Activated CD8-positive, alpha-beta memory T cell treated with anti-CD3 and anti-CD28 coated beads for 36 hours (primary cell): ENCODE data around the gene CALML4. TPM values are rescaled to one million over a fixed set of nuclear protein-coding genes. Genes with fewer than 3 reads are reported as not detected.
"Not testable (repeated sequence)": the region's sequence is repeated elsewhere in the genome, so short reads cannot be mapped to it uniquely, and the experiment has no call there.

Source experiments
- CTCF ChIA-PET: fragments of 350-600 bp; sonication (Branson Sonifier 250); formaldehyde crosslinking; loops from one replicate; lab custom pipeline; 2021; ENCODE audit warnings: antibody characterized with exemption; lab: Charles Lee
- POLR2A ChIA-PET: fragments of 350-600 bp; sonication (Branson Sonifier 250); formaldehyde crosslinking; loops from one replicate; lab custom pipeline; 2021; ENCODE audit warnings: antibody characterized with exemption; lab: Charles Lee
- total RNA-seq, 2 experiments: library from RNA; stranded (reverse); gene quantifications; one replicate each; pipeline ENCODE4 v1.2.3, GENCODE V29; 2021

Gene CALML4
- total RNA-seq, 2 experiments from 2014 or later, result 7.5 to 8.0 TPM

GRCh38 chr15:68173119-68173518 is 32.0 kb downstream of the CALML4 start:
- ChIA-PET CTCF (interaction anchor here (0.5 kb wide), 1 partner anchor 98 kb away, joined by 3 read pairs; no protein-coding TSS in a partner anchor), POLR2A (no interaction called here)

DNA sequence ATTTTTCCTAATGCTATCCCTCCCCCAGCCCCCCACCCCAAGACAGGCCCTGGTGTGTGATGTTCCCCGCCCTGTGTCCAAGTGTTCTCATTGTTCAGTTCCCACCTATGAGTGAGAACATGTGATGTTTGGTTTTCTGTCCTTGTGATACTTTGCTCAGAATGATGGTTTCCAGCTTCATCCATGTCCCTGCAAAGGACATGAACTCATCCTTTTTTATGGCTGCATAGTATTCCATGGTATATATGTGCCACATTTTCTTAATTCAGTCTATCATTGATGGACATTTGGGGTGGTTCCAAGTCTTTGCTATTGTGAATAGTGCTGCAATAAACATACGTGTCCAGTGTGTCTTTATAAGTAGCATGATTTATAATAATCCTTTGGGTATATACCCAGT is 33.1 kb downstream of the CALML4 start:
- CTCF ChIA-PET, POLR2A ChIA-PET: not testable (repeated sequence)

GRCh38 chr15:68166847-68167246 is 38.3 kb downstream of the CALML4 start:
- ChIA-PET POLR2A (no interaction called here), CTCF (no interaction called here)

- ChIA-PET CTCF (interaction anchor here (0.6 kb wide), 1 partner anchor 11 kb away, joined by 3 read pairs; no protein-coding TSS in a partner anchor), POLR2A (no interaction called here)
Observed at GRCh38 chr15:68163191-68163590, 41.9 kb downstream of the CALML4 start.

DNA sequence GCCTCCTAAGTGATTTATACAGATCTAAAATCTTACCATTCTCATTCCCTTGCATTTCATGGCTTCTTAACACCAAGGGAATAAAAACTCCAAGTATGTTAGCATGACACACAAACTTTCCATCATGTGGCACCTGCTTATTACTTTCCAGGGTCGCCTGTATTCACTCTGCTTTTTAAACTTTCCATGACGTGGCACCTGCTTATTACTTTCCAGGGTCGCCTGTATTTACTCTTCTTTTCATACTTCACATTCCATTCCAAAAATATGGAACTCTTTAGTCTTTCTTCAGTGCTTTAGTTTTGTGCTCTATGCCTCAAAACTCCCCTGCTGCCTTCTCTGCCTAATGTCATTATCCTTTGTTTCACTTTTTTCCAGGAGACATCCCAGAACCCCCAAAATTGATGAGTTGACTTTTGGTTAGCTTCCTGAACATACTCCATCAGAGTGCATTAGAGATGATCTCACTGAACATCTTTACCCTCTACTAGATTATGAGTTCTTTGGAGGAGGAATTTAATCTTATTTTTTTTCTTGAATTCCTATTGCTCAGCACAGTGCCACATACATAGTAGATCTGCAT is 47.0 kb downstream of the CALML4 start:
- CTCF ChIA-PET, result no interaction called here
- POLR2A ChIA-PET, result no interaction called here

- POLR2A ChIA-PET, result no interaction called here
- CTCF ChIA-PET, result no interaction called here
Observed at GRCh38 chr15:68157074-68157473, 48.1 kb downstream of the CALML4 start.

- CTCF ChIA-PET, result interaction anchor here (1.8 kb wide), 1 partner anchor 291 kb away, joined by 9 read pairs; no protein-coding TSS in a partner anchor
Observed at GRCh38 chr15:68154923-68155559, 50.1 kb downstream of the CALML4 start.

GRCh38 chr15:68152342-68152741 is 52.8 kb downstream of the CALML4 start:
- ChIA-PET POLR2A (no interaction called here), CTCF (interaction anchor here (0.6 to 1.3 kb wide), 3 partner anchors 11 to 1794 kb away, joined by 3 to 4 read pairs (median 3); no protein-coding TSS in a partner anchor)

More at GRCh38 chr15:68154923-68155559, 50.1 kb downstream of the CALML4 start:
- POLR2A ChIA-PET, result no interaction called here

GRCh38 chr15:68151277-68151676 is 53.9 kb downstream of the CALML4 start:
- POLR2A ChIA-PET, result interaction anchor here (0.6 kb wide), 2 partner anchors 149 to 1417 kb away, joined by 3 to 6 read pairs; no protein-coding TSS in a partner anchor
- CTCF ChIA-PET, result no interaction called here

DNA sequence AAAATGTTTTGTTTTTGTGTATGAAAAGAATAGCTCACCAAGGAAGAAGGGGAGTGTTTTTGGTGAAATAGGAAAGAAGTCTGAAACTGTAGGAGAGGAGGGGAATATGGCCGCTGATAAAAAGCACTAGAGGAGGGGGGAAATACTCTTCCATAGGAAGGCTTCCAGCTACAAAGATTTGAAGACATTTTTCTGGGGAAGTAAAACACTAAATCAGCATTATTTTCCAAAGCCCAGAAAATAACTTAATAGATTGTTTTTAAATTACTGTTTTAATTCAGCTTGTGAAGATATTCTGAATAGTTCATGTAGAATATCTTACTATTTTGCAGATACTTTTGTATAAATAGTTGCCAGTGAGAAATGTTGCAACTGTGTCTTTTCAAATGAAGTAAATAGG is 54.9 kb downstream of the CALML4 start:
- POLR2A ChIA-PET, result no interaction called here
- CTCF ChIA-PET, result no interaction called here

DNA sequence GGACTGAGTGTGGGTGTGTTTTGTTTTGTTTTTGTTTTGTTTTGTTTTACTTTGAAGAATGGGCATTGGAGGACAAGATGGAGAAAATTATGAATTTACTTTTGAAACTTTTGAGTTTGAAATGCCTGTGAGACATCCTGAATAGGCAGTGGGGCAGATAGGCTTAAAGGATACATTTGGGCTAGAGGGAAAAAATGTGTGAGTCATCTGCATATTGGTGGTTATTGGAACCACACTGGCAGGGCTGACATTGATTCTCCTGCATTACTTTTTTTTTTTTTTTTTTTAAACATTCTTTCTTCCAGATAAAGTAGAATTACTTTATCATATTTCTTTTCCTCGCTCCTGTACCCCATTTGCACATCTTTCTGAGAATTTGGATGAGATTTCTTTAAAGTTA is 56.1 kb downstream of the CALML4 start:
- ChIA-PET CTCF (no interaction called here), POLR2A (no interaction called here)

GRCh38 chr15:68148039-68148438 is 57.1 kb downstream of the CALML4 start:
- POLR2A ChIA-PET, result no interaction called here
- CTCF ChIA-PET, result no interaction called here

DNA sequence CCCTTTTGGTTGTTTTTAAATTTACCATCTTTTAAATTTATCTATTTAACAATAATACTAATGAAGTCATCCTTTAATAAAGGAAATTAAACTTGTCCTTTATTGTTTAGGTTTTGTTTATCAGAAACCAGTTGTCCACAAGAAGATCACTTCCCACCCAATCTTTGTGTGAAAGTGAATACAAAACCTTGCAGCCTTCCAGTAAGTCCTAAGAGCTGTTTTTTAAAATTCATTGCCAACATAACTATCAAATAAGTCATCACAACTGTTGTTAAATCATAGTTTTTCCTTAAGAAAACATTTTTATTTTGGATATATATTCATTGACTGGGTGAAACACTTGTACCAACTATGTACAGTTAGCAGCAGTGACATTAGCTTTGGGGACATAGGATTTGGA is 59.4 kb downstream of the CALML4 start:
- ChIA-PET POLR2A (no interaction called here), CTCF (no interaction called here)

- ChIA-PET CTCF (interaction anchor here (0.6 to 0.9 kb wide), 2 partner anchors 37 to 38 kb away, joined by 3 to 4 read pairs; no protein-coding TSS in a partner anchor), POLR2A (no interaction called here)
Observed at GRCh38 chr15:68143785-68144184, 61.3 kb downstream of the CALML4 start.

DNA sequence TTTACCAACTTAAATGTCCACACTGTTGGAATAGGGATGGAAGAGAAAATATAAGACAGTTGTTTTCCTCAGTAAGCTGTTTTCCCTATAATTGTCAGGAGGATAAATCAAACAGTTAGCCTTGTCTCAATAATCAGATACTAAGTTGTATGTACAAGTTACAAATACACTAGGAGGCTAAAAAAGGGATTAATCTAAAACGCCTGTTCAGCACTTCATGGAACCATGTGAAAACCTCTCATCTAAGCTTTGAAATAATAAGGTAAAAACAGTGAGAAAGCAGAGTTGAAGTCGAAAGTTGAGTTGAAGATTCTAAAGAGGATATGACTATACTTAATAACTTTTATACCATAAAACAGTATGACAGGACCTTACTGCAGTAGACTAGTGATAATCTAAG is 62.0 kb downstream of the CALML4 start:
- POLR2A ChIA-PET, result no interaction called here
- CTCF ChIA-PET, result interaction anchor here (0.6 kb wide), 1 partner anchor 37 kb away, joined by 4 read pairs; no protein-coding TSS in a partner anchor

Other genes starting within 250 kb of the CALML4 start
- gene PIAS1, start 151.0 kb downstream of the CALML4 start, total RNA-seq, result 10 to 100 TPM; 23.5 to 25.3 TPM
- gene CLN6, start 24.4 kb upstream of the CALML4 start, total RNA-seq, result 10 to 100 TPM; 75.1 to 81.0 TPM
- gene FEM1B, start 72.4 kb upstream of the CALML4 start, total RNA-seq, result 10 to 100 TPM; 32.9 to 37.6 TPM
- under 1 TPM in 1 of 2 experiments, not detected in 1; 0.19 TPM for gene ITGA11, start 226.8 kb upstream of the CALML4 start, total RNA-seq